ENCODE results near the gene CCL7. TPM values are rescaled to one million over a fixed set of nuclear protein-coding genes. Genes with fewer than 3 reads are reported as not detected.

The CCL7 gene
- polyA plus RNA-seq, 1 donor from 2014 or later = not detected

- Histone ChIP-seq H3K27ac (ENCODE audit: low read length) (no peak overlapping the region), H3K9ac (ENCODE audit: low read length) (no peak overlapping the region), H3K4me2 (ENCODE audit: low read length) (no peak overlapping the region), H3K4me3 (ENCODE audit: low read length) (no peak overlapping the region), H2AFZ (ENCODE audit: low read depth, low read length) (no peak overlapping the region), H3K79me2 (replicated peaks; ENCODE audit: insufficient read depth, low read length) (no peaks in the 10 kb centered on the region), H4K20me1 (ENCODE audit: insufficient read depth) (no peaks in the 10 kb centered on the region), H3K9me2 (ENCODE audit: insufficient read depth, low read length) (no peaks in the 10 kb centered on the region), H3K27me3 (ENCODE audit: insufficient read depth, low read depth, low read length) (no peaks in the 10 kb centered on the region), H3F3A (ENCODE audit: insufficient read depth, low read length, poor library complexity, severe bottlenecking) (peaks cover 3% of the 10 kb centered on the region), H3K36me3 (ENCODE audit: insufficient read depth, low read length) (no peaks in the 10 kb centered on the region), H3K9me3 (ENCODE audit: low read length) (no peaks in the 10 kb centered on the region)
- TF ChIP-seq MXI1 (conservative IDR thresholded peaks at IDR 0.05; ENCODE audit: poor library complexity, severe bottlenecking) (no peak), CTCF (IDR thresholded peaks at IDR 0.05; ENCODE audit: poor library complexity, severe bottlenecking) (no peak), TAF1 (IDR thresholded peaks at IDR 0.05; ENCODE audit: low read depth) (no peak), EZH2 (IDR thresholded peaks at IDR 0.05; ENCODE audit: borderline replicate concordance, insufficient read depth, low read length, poor library complexity, severe bottlenecking) (no peak), POLR2AphosphoS5 (IDR thresholded peaks at IDR 0.05) (no peak), RAD21 (conservative IDR thresholded peaks at IDR 0.05) (no peak), EP300 (conservative IDR thresholded peaks at IDR 0.05; ENCODE audit: poor library complexity, severe bottlenecking) (no peak), REST (IDR thresholded peaks at IDR 0.05; ENCODE audit: borderline replicate concordance) (no peak), SMC3 (conservative IDR thresholded peaks at IDR 0.05; ENCODE audit: poor library complexity) (no peak)
These were observed 20.5 kb upstream of the CCL7 start for GRCh38 chr17:34249478-34249877.

- Histone ChIP-seq H3K27ac (ENCODE audit: low read length) (no peak overlapping the region), H3K4me2 (ENCODE audit: low read length) (no peak overlapping the region)
These were observed 18.8 kb upstream of the CCL7 start for GRCh38 chr17:34251186-34251585.

More at GRCh38 chr17:34251186-34251585, 18.8 kb upstream of the CCL7 start:
- no peaks in the 10 kb centered on the region for H3K36me3 ChIP-seq (ENCODE audit: insufficient read depth, low read length)
- H3K9ac ChIP-seq (ENCODE audit: low read length) = no peak overlapping the region
- no peaks in the 10 kb centered on the region for H3K9me2 ChIP-seq (ENCODE audit: insufficient read depth, low read length)
- H3K9me3 ChIP-seq (ENCODE audit: low read length) = no peaks in the 10 kb centered on the region
- H3K4me3 ChIP-seq (ENCODE audit: low read length) = no peak overlapping the region
- TF ChIP-seq SMC3 (conservative IDR thresholded peaks at IDR 0.05; ENCODE audit: poor library complexity) (no peak), EP300 (conservative IDR thresholded peaks at IDR 0.05; ENCODE audit: poor library complexity, severe bottlenecking) (no peak), POLR2AphosphoS5 (IDR thresholded peaks at IDR 0.05) (no peak), TAF1 (IDR thresholded peaks at IDR 0.05; ENCODE audit: low read depth) (no peak), RAD21 (conservative IDR thresholded peaks at IDR 0.05) (no peak), EZH2 (IDR thresholded peaks at IDR 0.05; ENCODE audit: borderline replicate concordance, insufficient read depth, low read length, poor library complexity, severe bottlenecking) (no peak), REST (IDR thresholded peaks at IDR 0.05; ENCODE audit: borderline replicate concordance) (no peak), MXI1 (conservative IDR thresholded peaks at IDR 0.05; ENCODE audit: poor library complexity, severe bottlenecking) (no peak), CTCF (IDR thresholded peaks at IDR 0.05; ENCODE audit: poor library complexity, severe bottlenecking) (no peak)
- no peak overlapping the region for H2AFZ ChIP-seq (ENCODE audit: low read depth, low read length)
- H3F3A ChIP-seq (ENCODE audit: insufficient read depth, low read length, poor library complexity, severe bottlenecking) = peaks cover 3% of the 10 kb centered on the region
- no peaks in the 10 kb centered on the region for H3K27me3 ChIP-seq (ENCODE audit: insufficient read depth, low read depth, low read length)
- H4K20me1 ChIP-seq (ENCODE audit: insufficient read depth) = no peaks in the 10 kb centered on the region
- no peaks in the 10 kb centered on the region for H3K79me2 ChIP-seq (replicated peaks; ENCODE audit: insufficient read depth, low read length)

Data from neural cell (in vitro differentiated cells).